CD4-positive, alpha-beta memory T cell (primary cell): Measurements from ENCODE around the gene CORO2B. TPM values are rescaled to one million over a fixed set of nuclear protein-coding genes. Genes with fewer than 3 reads are reported as not detected.

ENCODE experiments used
- CTCF ChIA-PET: fragments of 350-600 bp; sonication (Branson Sonifier 250); formaldehyde crosslinking; loops from one replicate; lab custom pipeline; 2021; ENCODE audit warnings: inconsistent platforms; ENCODE audit not compliant: partially characterized antibody; lab: Charles Lee
- POLR2A ChIA-PET: fragments of 350-600 bp; sonication (Branson Sonifier 250); formaldehyde crosslinking; loops from one replicate; lab custom pipeline; 2021; ENCODE audit not compliant: partially characterized antibody; lab: Charles Lee
- DNase-seq, 5 donors: peaks; one replicate each; pipeline versions ENCODE4 v3.0.0 to v3.0.0-alpha.2; 2020 to 2022; ENCODE audit warnings: mixed read lengths in 1 of 5
- H3K27ac ChIP-seq: one replicate; pipeline ENCODE4 v1.7.0; 2013; ENCODE audit warnings: low read depth, low read length
- H3K27me3 ChIP-seq: 2 replicates; pipeline ENCODE4 v1.7.0; 2013; ENCODE audit warnings: mild to moderate bottlenecking, low read length, moderate library complexity; ENCODE audit not compliant: insufficient read depth
- H3K36me3 ChIP-seq: 2 replicates; pipeline ENCODE4 v1.7.0; 2013; ENCODE audit warnings: mild to moderate bottlenecking, low read length, moderate library complexity; ENCODE audit not compliant: insufficient read depth
- H3K4me1 ChIP-seq: 2 replicates; pipeline ENCODE4 v1.7.0; 2013; ENCODE audit warnings: mild to moderate bottlenecking, low read length, moderate library complexity; ENCODE audit not compliant: insufficient read depth
- H3K4me3 ChIP-seq, 2 donors: one replicate each; pipeline ENCODE4 v1.7.0; 2013; ENCODE audit warnings: low read length in 2 of 2, mild to moderate bottlenecking in 1 of 2
- H3K9me3 ChIP-seq, 2 donors: one replicate each; pipeline ENCODE4 v1.7.0; 2013; ENCODE audit warnings: low read length in 2 of 2, control low read depth in 1 of 2; ENCODE audit not compliant: control insufficient read depth in 1 of 2
- H3K27ac Mint-ChIP-seq, 7 donors: one replicate each; pipeline ENCODE4 v1.8.0; 2020 to 2021; ENCODE audit warnings: mixed read lengths in 7 of 7, mild to moderate bottlenecking in 6 of 7, inconsistent platforms in 3 of 7, moderate library complexity in 3 of 7
- H3K27me3 Mint-ChIP-seq, 2 donors: one replicate each; pipeline ENCODE4 v1.8.0; 2020 to 2021; ENCODE audit warnings: mixed read lengths in 2 of 2
- H3K36me3 Mint-ChIP-seq, 2 donors: one replicate each; pipeline ENCODE4 v1.8.0; 2020 to 2021; ENCODE audit warnings: mixed read lengths in 2 of 2, inconsistent platforms in 1 of 2, mild to moderate bottlenecking in 1 of 2
- H3K4me1 Mint-ChIP-seq, 4 donors: one replicate each; pipeline ENCODE4 v1.8.0; 2020 to 2021; ENCODE audit warnings: mixed read lengths in 4 of 4, mild to moderate bottlenecking in 1 of 4
- H3K4me3 Mint-ChIP-seq, 8 donors: one replicate each; pipeline ENCODE4 v1.8.0; 2020 to 2021; ENCODE audit warnings: mixed read lengths in 8 of 8, mild to moderate bottlenecking in 7 of 8, moderate library complexity in 6 of 8, inconsistent platforms in 3 of 8
- H3K9me3 Mint-ChIP-seq, 8 donors: one replicate each; pipeline ENCODE4 v1.8.0; 2020 to 2021; ENCODE audit warnings: mixed read lengths in 8 of 8, mild to moderate bottlenecking in 5 of 8, inconsistent platforms in 3 of 8, moderate library complexity in 1 of 8
- intact Hi-C: fragments of 100-400 bp; cut with micrococcal nuclease; formaldehyde crosslinking; loops from one replicate; pipeline ENCODE4 v1.15.1; 2023
- polyA plus RNA-seq, 2 donors: library from polyadenylated mRNA; unstranded; fragments of 300-500 nt; fragmentation: Illumina TruSeq; gene quantifications; one replicate each; pipeline ENCODE4 v1.2.3, GENCODE V29; 2021
- total RNA-seq, 2 experiments: library from RNA; stranded (reverse); gene quantifications; one replicate each; pipeline ENCODE4 v1.2.3, GENCODE V29; 2021

CORO2B gene
- total and polyA plus RNA-seq, 4 experiments from 2014 or later = not detected

DNA sequence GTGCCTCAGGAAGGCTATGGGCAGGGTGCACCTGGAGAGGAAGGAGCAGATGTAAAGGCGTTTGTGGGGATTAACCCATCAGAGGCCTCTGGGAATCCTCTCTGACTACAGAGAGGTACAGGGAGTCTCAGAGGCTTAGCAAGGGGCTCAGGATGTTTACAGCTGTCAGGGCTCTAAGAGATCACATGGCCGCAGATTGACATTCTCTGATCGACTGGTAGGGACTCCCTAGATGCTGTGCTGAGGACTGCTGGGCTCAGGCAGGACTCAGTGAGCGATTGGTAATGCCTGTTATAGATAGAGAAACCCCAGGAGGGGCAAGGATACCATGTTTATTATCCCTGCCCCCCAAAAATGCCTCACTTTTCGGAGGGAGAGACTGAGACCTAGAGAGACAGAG, 103.5 kb downstream of the CORO2B start:
- Histone ChIP-seq H3K4me1 (no peaks in the 10 kb centered on the region), H3K36me3 (no peaks in the 10 kb centered on the region), H3K9me3 (no peaks in the 10 kb centered on the region), H3K27ac (no peak overlapping the region), H3K4me3 (no peak overlapping the region), H3K27me3 (no peaks in the 10 kb centered on the region)
- no peaks in the 10 kb centered on the region for H3K9me3 Mint-ChIP-seq
- no peaks in the 10 kb centered on the region for H3K36me3 Mint-ChIP-seq
- intact Hi-C loops = no loop called here
- ChIA-PET POLR2A (no interaction called here), CTCF (interaction anchor here (5.5 kb wide), 1 partner anchor 8 kb away, joined by 30 read pairs; no protein-coding TSS in a partner anchor)
- no peak overlapping the region for H3K27ac Mint-ChIP-seq
- H3K4me3 Mint-ChIP-seq = no peak overlapping the region
- DNase-seq = no peak
- peaks cover 5 to 15% of the 10 kb centered on the region in 2 donors for H3K27me3 Mint-ChIP-seq
- no peaks in the 10 kb centered on the region for H3K4me1 Mint-ChIP-seq

DNA sequence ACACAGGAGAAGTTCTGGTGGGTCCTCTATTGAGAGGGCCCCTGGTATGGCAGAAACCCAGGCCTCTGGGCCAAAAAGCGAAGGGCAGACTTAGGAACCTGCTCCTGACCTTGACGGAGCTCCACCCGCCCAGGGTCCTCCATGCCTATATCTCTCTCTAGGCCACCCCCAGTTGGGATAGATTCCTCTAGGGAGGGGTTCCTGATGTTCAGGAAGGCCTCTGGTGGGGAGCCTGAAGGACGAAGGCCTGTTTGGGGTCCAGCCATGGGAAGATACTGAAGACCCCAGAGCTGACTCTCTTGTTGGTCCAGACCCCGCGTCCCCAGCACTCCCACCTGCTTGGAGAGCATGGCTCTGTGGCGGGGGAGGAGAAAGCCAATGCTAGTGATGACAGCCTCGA, 104.2 kb downstream of the CORO2B start:
- H3K36me3 ChIP-seq = no peaks in the 10 kb centered on the region
- peaks cover 8 to 18% of the 10 kb centered on the region in 2 donors for H3K27me3 Mint-ChIP-seq
- no peak for DNase-seq
- H3K4me1 Mint-ChIP-seq = no peaks in the 10 kb centered on the region
- no peaks in the 10 kb centered on the region for H3K36me3 Mint-ChIP-seq
- H3K27me3 ChIP-seq = no peaks in the 10 kb centered on the region
- no peak overlapping the region for H3K27ac Mint-ChIP-seq
- H3K4me3 ChIP-seq = no peak overlapping the region
- no peak overlapping the region for H3K4me3 Mint-ChIP-seq
- intact Hi-C loops = no loop called here
- no peaks in the 10 kb centered on the region for H3K4me1 ChIP-seq
- H3K9me3 Mint-ChIP-seq = no peaks in the 10 kb centered on the region
- no peak overlapping the region for H3K27ac ChIP-seq
- no peaks in the 10 kb centered on the region for H3K9me3 ChIP-seq
- ChIA-PET POLR2A (no interaction called here), CTCF (interaction anchor here (5.5 kb wide), 1 partner anchor 9 kb away, joined by 30 read pairs; no protein-coding TSS in a partner anchor)

DNA sequence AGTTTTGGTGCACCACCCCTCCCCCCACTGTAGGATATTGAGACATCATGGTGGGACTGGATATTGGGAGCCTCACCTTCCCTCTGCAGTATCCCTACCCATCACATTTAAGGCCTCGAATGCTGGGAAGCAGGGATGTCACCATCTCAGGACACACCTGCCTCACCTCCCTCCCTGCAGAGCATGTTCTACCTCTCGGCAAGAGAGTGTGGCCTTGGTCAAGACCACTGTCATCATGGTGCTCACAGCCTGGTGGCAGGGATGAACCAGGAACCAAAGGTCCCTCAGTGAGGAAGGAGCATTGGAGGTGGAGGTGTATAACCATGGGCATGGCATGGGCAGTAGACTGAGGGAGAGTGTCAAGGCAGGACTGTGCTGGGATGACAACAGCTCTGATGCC, 104.8 kb downstream of the CORO2B start:
- Histone ChIP-seq H3K27me3 (no peaks in the 10 kb centered on the region), H3K27ac (no peak overlapping the region), H3K4me1 (no peaks in the 10 kb centered on the region), H3K9me3 (no peaks in the 10 kb centered on the region), H3K36me3 (no peaks in the 10 kb centered on the region), H3K4me3 (no peak overlapping the region)
- H3K27me3 Mint-ChIP-seq = peaks cover 8 to 18% of the 10 kb centered on the region in 2 donors
- POLR2A ChIA-PET = no interaction called here
- H3K4me3 Mint-ChIP-seq = peak overlapping the region in 1 of 8 donors; percentile 4
- no peaks in the 10 kb centered on the region for H3K36me3 Mint-ChIP-seq
- intact Hi-C loops = no loop called here
- H3K4me1 Mint-ChIP-seq = no peaks in the 10 kb centered on the region
- CTCF ChIA-PET = interaction anchor here (5.5 kb wide), 1 partner anchor 10 kb away, joined by 30 read pairs; no protein-coding TSS in a partner anchor
- H3K27ac Mint-ChIP-seq = no peak overlapping the region
- H3K9me3 Mint-ChIP-seq = no peaks in the 10 kb centered on the region
- DNase-seq = no peak

DNA sequence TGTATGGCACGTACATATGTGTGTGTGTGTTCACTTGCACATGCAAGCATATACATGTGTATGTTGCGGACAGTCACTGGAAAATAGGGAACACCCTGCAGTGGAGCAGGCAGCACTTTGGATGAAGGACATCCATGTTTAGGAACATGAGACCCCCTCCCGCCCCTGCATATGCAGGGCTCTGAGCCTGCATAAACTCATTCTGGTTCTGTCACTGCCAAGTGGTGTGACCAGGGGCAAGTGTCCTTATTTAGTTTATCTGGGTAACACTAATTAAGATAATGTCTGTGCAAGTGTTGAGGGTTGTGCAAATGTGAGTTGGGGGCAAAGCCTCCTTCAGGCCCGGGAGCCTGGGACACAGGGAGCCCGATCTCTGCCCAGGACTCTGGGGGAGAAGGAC, 105.7 kb downstream of the CORO2B start:
- no peak overlapping the region for H3K27ac ChIP-seq
- CTCF ChIA-PET = interaction anchor here (5.5 kb wide), 1 partner anchor 10 kb away, joined by 30 read pairs; no protein-coding TSS in a partner anchor
- no peaks in the 10 kb centered on the region for H3K36me3 ChIP-seq
- no peaks in the 10 kb centered on the region for H3K27me3 ChIP-seq
- Mint-ChIP-seq H3K4me3 (no peak overlapping the region), H3K9me3 (no peaks in the 10 kb centered on the region), H3K36me3 (no peaks in the 10 kb centered on the region), H3K27ac (no peak overlapping the region), H3K27me3 (peaks cover 8 to 13% of the 10 kb centered on the region in 2 donors), H3K4me1 (no peaks in the 10 kb centered on the region)
- intact Hi-C loops = no loop called here
- DNase-seq = no peak
- H3K9me3 ChIP-seq = no peaks in the 10 kb centered on the region
- H3K4me3 ChIP-seq = no peak overlapping the region
- no peaks in the 10 kb centered on the region for H3K4me1 ChIP-seq
- POLR2A ChIA-PET = no interaction called here

DNA sequence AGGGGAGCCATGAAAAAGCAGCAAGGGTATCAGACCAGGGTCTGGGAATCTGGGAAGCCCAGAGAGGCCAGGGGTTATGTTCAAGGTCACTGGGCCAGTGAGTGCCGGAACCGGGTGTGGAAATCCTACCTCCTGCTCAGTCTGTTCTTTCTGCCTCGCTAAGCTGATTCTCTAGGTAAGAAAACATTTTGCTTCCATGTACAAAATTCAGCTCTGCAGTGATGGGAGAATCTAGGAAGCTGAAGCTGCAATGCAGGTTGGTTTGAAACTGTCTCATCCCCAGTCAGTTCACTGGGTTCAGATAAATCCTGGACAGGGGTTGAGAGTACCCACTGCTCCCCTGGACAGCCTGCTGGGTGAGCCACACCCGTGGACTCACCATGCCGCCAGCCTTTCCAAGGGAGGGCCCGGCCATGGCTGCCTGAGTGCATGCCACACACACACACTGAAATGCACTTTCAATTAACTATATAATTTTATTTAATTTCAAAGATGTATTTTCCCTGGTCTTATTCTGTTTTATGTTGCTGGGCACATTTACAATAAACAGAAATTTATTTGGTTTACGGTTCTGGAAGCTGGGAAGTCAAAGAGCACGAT, 108.4 kb downstream of the CORO2B start:
- H3K36me3 ChIP-seq = no peaks in the 10 kb centered on the region
- intact Hi-C loops = no loop called here
- no peaks in the 10 kb centered on the region for H3K9me3 ChIP-seq
- CTCF ChIA-PET = interaction anchor here (5.5 kb wide), 1 partner anchor 13 kb away, joined by 30 read pairs; no protein-coding TSS in a partner anchor
- no peak overlapping the region for H3K27ac Mint-ChIP-seq
- no peaks in the 10 kb centered on the region for H3K27me3 ChIP-seq
- H3K9me3 Mint-ChIP-seq = no peaks in the 10 kb centered on the region
- POLR2A ChIA-PET = no interaction called here
- H3K4me1 Mint-ChIP-seq = no peaks in the 10 kb centered on the region
- H3K4me3 Mint-ChIP-seq = peak overlapping the region in 1 of 8 donors; percentile 9
- no peak overlapping the region for H3K27ac ChIP-seq
- H3K36me3 Mint-ChIP-seq = no peaks in the 10 kb centered on the region
- H3K4me1 ChIP-seq = no peaks in the 10 kb centered on the region
- no peak overlapping the region for H3K4me3 ChIP-seq
- no peak for DNase-seq
- peaks cover 5 to 11% of the 10 kb centered on the region in 2 donors for H3K27me3 Mint-ChIP-seq

DNA sequence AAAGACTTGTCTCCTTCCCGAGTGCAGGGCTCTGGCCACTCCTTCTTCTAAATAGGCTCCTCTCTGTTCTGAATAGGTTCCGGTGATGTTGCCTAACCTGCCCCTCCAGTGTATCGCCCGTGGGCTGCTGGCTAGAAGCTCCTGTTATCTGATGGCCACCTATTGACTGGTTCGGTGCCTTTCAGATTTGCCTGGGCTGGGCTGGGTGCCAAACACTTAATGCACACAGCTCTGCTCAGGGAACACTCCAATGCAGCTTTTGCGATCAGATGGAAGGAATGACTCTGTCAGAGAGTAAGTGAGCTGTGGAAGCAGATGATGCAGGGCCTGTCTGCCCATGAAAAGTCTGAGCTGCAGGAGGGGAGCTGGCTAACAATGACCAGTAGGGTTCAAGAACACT, 112.9 kb downstream of the CORO2B start:
- no peaks in the 10 kb centered on the region for H3K36me3 Mint-ChIP-seq
- Histone ChIP-seq H3K36me3 (no peaks in the 10 kb centered on the region), H3K4me3 (no peak overlapping the region), H3K27ac (no peak overlapping the region), H3K9me3 (no peaks in the 10 kb centered on the region), H3K4me1 (peaks cover 10% of the 10 kb centered on the region), H3K27me3 (no peaks in the 10 kb centered on the region)
- DNase-seq = no peak
- H3K27me3 Mint-ChIP-seq = peaks cover 6 to 7% of the 10 kb centered on the region in 2 donors
- intact Hi-C loops = no loop called here
- H3K27ac Mint-ChIP-seq = no peak overlapping the region
- no peaks in the 10 kb centered on the region for H3K9me3 Mint-ChIP-seq
- H3K4me1 Mint-ChIP-seq = peaks cover 5 to 9% (median 7%) of the 10 kb centered on the region in 4 donors
- ChIA-PET POLR2A (no interaction called here), CTCF (interaction anchor here (1.0 to 2.6 kb wide), 3 partner anchors 17 to 184 kb away, joined by 4 to 12 read pairs (median 7); no protein-coding TSS in a partner anchor)
- H3K4me3 Mint-ChIP-seq = no peak overlapping the region

DNA sequence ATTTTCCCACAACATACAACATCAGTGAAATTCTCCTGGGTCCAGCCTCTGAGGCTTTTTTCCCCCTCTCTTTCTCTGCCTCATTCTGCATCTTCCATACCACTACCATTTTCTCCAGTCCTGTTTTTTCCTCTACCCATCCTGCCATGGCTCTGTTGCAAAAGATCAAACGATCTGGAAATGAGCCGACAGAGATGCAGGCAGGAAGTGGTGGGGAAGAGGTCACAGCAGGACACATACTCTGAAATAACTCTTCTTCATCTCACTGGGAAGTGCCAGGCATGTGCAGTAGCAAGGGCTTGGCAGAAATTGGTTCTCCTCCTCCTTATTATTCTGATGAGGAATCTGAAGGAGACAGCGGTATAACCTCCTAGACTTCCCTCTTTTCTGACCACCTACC, 114.3 kb downstream of the CORO2B start:
- Histone ChIP-seq H3K36me3 (no peaks in the 10 kb centered on the region), H3K27ac (no peak overlapping the region), H3K9me3 (no peaks in the 10 kb centered on the region), H3K27me3 (no peaks in the 10 kb centered on the region), H3K4me1 (peaks cover 10% of the 10 kb centered on the region), H3K4me3 (no peak overlapping the region)
- H3K9me3 Mint-ChIP-seq = peaks cover 0 to 2% (median 0%) of the 10 kb centered on the region in 8 donors
- no peak overlapping the region for H3K27ac Mint-ChIP-seq
- CTCF ChIA-PET = interaction anchor here (1.1 kb wide), 1 partner anchor 19 kb away, joined by 5 read pairs; no protein-coding TSS in a partner anchor
- intact Hi-C loops = no loop called here
- peaks cover 5 to 9% (median 7%) of the 10 kb centered on the region in 4 donors for H3K4me1 Mint-ChIP-seq
- H3K27me3 Mint-ChIP-seq = peaks cover 3 to 4% of the 10 kb centered on the region in 2 donors
- no peaks in the 10 kb centered on the region for H3K36me3 Mint-ChIP-seq
- DNase-seq = no peak
- H3K4me3 Mint-ChIP-seq = no peak overlapping the region
- POLR2A ChIA-PET = no interaction called here
